ENCODE data around the gene LAMB4.

LAMB4 gene

DNA sequence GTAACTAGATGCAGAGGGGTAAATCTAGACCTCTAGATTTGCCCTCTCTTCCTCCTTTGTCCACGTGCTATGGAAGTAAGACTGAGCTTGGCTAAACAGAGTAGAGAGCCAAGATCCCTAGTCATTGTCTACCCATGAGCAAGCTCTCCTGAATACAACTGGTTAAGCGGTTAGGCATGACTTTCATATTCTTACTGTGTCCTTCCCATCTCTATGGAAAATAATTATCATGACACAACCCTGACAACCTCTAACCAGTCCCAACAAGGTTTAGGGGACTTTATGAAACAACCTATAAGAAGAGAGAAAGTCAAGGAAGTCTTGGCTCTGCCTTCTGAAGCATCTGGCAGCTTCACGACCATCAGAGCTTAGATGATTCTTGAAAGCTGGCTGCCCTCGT lies 7.8 kb upstream of the LAMB4 start:
- no peaks in the 10 kb centered on the region for H3K9me2 ChIP-seq (replicated peaks; ENCODE audit: insufficient read depth, low read length)
- no peaks in the 10 kb centered on the region for H3K9me3 ChIP-seq (replicated peaks; ENCODE audit: insufficient read depth, low read length)
- peaks cover 14% of the 10 kb centered on the region; the same call in 1 of the 2 replicates for H4K20me1 ChIP-seq (ENCODE audit: insufficient read depth, low read length)
- no peak overlapping the region for H3K9ac ChIP-seq (ENCODE audit: low read length)
- TF ChIP-seq EZH2phosphoT487 (IDR thresholded peaks at IDR 0.05; ENCODE audit: low read length) = no peak
- TF ChIP-seq EZH2 (optimal IDR thresholded peaks at IDR 0.05; ENCODE audit: low read depth, low read length) = no peak
- TF ChIP-seq, protein P1, sequence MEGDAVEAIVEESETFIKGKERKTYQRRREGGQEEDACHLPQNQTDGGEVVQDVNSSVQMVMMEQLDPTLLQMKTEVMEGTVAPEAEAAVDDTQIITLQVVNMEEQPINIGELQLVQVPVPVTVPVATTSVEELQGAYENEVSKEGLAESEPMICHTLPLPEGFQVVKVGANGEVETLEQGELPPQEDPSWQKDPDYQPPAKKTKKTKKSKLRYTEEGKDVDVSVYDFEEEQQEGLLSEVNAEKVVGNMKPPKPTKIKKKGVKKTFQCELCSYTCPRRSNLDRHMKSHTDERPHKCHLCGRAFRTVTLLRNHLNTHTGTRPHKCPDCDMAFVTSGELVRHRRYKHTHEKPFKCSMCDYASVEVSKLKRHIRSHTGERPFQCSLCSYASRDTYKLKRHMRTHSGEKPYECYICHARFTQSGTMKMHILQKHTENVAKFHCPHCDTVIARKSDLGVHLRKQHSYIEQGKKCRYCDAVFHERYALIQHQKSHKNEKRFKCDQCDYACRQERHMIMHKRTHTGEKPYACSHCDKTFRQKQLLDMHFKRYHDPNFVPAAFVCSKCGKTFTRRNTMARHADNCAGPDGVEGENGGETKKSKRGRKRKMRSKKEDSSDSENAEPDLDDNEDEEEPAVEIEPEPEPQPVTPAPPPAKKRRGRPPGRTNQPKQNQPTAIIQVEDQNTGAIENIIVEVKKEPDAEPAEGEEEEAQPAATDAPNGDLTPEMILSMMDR (IDR thresholded peaks at IDR 0.05; ENCODE audit: low read length) = no peak
- no peak overlapping the region for H3K4me2 ChIP-seq (ENCODE audit: low read depth, low read length)
- no peak overlapping the region for H3K4me3 ChIP-seq (ENCODE audit: low read length)
- H3K79me2 ChIP-seq (ENCODE audit: low read length) = no peaks in the 10 kb centered on the region
- no peak overlapping the region for H3K27ac ChIP-seq (ENCODE audit: low read length)
- no peak for DNase-seq
- peaks cover 74% of the 10 kb centered on the region for H3K27me3 ChIP-seq (replicated peaks; ENCODE audit: insufficient read depth, low read length)
- H3K36me3 ChIP-seq (replicated peaks; ENCODE audit: insufficient read depth, low read length) = no peaks in the 10 kb centered on the region
- H2AFZ ChIP-seq (ENCODE audit: low read length) = no peak overlapping the region
- H3F3A ChIP-seq (ENCODE audit: insufficient read depth, low read length) = peaks cover 14% of the 10 kb centered on the region; the same call in 1 of the 2 replicates
- H3K4me1 ChIP-seq (ENCODE audit: low read length) = peaks cover 15% of the 10 kb centered on the region

DNA sequence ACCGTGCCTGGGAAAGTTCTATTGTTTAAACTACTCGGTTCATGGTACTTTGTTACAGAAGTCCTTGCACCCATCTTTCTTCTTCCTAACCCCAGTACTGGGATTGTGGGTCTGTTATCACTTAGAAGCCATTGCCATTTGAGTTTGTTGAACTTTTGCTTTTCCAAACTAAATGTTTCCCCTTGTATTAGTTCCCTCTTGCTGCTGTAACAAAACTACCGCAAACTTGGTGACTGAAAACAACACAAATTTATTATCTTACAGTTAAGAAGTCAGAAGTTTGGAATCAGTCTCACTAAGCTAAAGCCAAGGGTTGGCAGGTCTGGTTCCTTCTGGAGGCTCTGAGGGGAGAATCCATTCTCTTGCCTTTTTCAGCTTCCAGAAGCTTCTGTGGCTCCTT lies 6.9 kb upstream of the LAMB4 start:
- no peaks in the 10 kb centered on the region for H3K9me3 ChIP-seq (replicated peaks; ENCODE audit: insufficient read depth, low read length)

DNA sequence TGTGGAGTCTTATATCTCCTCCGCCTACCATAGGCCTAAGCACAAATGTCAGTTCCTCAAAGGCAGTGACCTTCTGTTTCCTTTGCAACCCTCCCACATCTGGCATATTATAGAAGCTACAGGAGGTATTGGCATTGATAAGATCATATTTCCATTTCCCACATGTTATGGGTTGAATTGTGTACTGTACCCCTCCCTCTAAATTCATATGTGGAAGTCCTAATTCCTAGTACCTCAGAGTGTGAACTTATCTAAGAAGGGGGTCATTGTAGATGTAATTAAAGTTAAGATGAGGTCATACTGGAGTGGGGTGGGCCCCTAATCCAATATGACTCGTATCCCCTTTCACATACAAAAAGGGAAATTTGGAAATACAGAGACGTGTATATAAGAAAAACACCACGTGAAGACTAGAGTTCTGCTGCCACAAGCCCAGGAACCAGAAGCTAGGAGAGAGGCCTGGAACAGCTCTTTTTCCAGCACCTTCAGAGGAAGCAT lies 6.1 kb upstream of the LAMB4 start:
- no peak overlapping the region for H3K9ac ChIP-seq (ENCODE audit: low read length)
- no peak for DNase-seq

More for the DNA sequence above, 6.9 kb upstream of the LAMB4 start:
- no peak overlapping the region for H3K9ac ChIP-seq (ENCODE audit: low read length)
- no peak overlapping the region for H3K4me2 ChIP-seq (ENCODE audit: low read depth, low read length)
- peaks cover 15% of the 10 kb centered on the region for H3K4me1 ChIP-seq (ENCODE audit: low read length)
- H3K27me3 ChIP-seq (replicated peaks; ENCODE audit: insufficient read depth, low read length) = peaks cover 84% of the 10 kb centered on the region
- no peaks in the 10 kb centered on the region for H3K9me2 ChIP-seq (replicated peaks; ENCODE audit: insufficient read depth, low read length)
- H3K36me3 ChIP-seq (replicated peaks; ENCODE audit: insufficient read depth, low read length) = no peaks in the 10 kb centered on the region
- H3K27ac ChIP-seq (ENCODE audit: low read length) = no peak overlapping the region
- H3F3A ChIP-seq (ENCODE audit: insufficient read depth, low read length) = peaks cover 14% of the 10 kb centered on the region; the same call in 1 of the 2 replicates
- TF ChIP-seq, protein P1 (IDR thresholded peaks at IDR 0.05; ENCODE audit: low read length) = no peak
- no peak for TF ChIP-seq EZH2 (optimal IDR thresholded peaks at IDR 0.05; ENCODE audit: low read depth, low read length)
- TF ChIP-seq EZH2phosphoT487 (IDR thresholded peaks at IDR 0.05; ENCODE audit: low read length) = no peak
- no peak overlapping the region for H3K4me3 ChIP-seq (ENCODE audit: low read length)
- DNase-seq = no peak
- H2AFZ ChIP-seq (ENCODE audit: low read length) = no peak overlapping the region
- H3K79me2 ChIP-seq (ENCODE audit: low read length) = no peaks in the 10 kb centered on the region
- H4K20me1 ChIP-seq (ENCODE audit: insufficient read depth, low read length) = peaks cover 14% of the 10 kb centered on the region; the same call in 1 of the 2 replicates

More for the DNA sequence above, 6.1 kb upstream of the LAMB4 start:
- Histone ChIP-seq H4K20me1 (ENCODE audit: insufficient read depth, low read length) (peaks cover 14% of the 10 kb centered on the region; the same call in 1 of the 2 replicates), H3K9me3 (replicated peaks; ENCODE audit: insufficient read depth, low read length) (no peaks in the 10 kb centered on the region), H3K79me2 (ENCODE audit: low read length) (no peaks in the 10 kb centered on the region), H3K36me3 (replicated peaks; ENCODE audit: insufficient read depth, low read length) (no peaks in the 10 kb centered on the region), H3K27me3 (replicated peaks; ENCODE audit: insufficient read depth, low read length) (peaks cover 89% of the 10 kb centered on the region), H3K4me2 (ENCODE audit: low read depth, low read length) (peak overlapping the region; percentile 27; the same call in 1 of the 2 replicates), H3K4me1 (ENCODE audit: low read length) (peaks cover 15% of the 10 kb centered on the region), H2AFZ (ENCODE audit: low read length) (no peak overlapping the region), H3K27ac (ENCODE audit: low read length) (no peak overlapping the region), H3F3A (ENCODE audit: insufficient read depth, low read length) (peaks cover 14% of the 10 kb centered on the region; the same call in 1 of the 2 replicates), H3K9me2 (replicated peaks; ENCODE audit: insufficient read depth, low read length) (no peaks in the 10 kb centered on the region), H3K4me3 (ENCODE audit: low read length) (no peak overlapping the region)
- TF ChIP-seq EZH2phosphoT487 (IDR thresholded peaks at IDR 0.05; ENCODE audit: low read length) (no peak), EZH2 (optimal IDR thresholded peaks at IDR 0.05; ENCODE audit: low read depth, low read length) (no peak)
- TF ChIP-seq, protein P1 (IDR thresholded peaks at IDR 0.05; ENCODE audit: low read length) = no peak
